ENCODE measurements around the gene CDK4.

Gene CDK4

DNA sequence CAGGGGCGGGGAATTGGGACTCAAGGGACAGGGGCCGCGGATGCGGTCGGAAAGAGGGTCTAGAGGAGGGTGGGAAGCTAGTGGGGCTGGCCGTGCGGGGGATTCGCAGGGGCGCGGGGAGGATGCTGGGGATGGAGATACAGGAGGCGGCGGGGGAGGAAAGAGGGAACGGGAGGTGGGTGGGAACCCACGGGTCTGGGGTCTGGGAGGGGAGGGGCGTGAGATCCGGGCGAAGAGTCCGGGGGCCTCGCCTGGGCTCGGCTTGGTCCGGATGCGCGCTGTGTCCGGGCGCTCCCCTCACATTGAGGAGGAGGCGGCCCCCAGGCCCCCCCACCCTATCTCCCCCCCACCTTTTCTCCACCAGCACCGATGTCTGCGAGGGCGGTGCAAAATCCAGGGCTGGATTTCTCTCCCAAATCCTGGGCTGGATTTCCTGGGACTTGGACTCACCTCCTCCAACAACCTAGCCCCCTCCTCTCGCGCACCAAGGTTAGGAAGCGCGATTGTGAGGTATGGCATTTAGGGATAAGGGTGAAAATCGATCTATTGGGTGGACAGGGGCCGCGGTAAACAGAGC lies 13.4 kb downstream of the CDK4 start, which contains the start of gene AGAP2:
Gene AGAP2, minus strand, starts transcription at position 82 of the 577 bp plus-strand sequence. CDS start 496 bp downstream, outside the sequence.
- no peak for DNase-seq (ENCODE audit: low spot score)
- TF ChIP-seq, protein P1, sequence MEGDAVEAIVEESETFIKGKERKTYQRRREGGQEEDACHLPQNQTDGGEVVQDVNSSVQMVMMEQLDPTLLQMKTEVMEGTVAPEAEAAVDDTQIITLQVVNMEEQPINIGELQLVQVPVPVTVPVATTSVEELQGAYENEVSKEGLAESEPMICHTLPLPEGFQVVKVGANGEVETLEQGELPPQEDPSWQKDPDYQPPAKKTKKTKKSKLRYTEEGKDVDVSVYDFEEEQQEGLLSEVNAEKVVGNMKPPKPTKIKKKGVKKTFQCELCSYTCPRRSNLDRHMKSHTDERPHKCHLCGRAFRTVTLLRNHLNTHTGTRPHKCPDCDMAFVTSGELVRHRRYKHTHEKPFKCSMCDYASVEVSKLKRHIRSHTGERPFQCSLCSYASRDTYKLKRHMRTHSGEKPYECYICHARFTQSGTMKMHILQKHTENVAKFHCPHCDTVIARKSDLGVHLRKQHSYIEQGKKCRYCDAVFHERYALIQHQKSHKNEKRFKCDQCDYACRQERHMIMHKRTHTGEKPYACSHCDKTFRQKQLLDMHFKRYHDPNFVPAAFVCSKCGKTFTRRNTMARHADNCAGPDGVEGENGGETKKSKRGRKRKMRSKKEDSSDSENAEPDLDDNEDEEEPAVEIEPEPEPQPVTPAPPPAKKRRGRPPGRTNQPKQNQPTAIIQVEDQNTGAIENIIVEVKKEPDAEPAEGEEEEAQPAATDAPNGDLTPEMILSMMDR (IDR thresholded peaks at IDR 0.05) = no peak
- Histone ChIP-seq H3K27ac (no peak within 1 kb of the TSS), H3K4me3 (peak within 1 kb of the TSS; percentile 70)

DNA sequence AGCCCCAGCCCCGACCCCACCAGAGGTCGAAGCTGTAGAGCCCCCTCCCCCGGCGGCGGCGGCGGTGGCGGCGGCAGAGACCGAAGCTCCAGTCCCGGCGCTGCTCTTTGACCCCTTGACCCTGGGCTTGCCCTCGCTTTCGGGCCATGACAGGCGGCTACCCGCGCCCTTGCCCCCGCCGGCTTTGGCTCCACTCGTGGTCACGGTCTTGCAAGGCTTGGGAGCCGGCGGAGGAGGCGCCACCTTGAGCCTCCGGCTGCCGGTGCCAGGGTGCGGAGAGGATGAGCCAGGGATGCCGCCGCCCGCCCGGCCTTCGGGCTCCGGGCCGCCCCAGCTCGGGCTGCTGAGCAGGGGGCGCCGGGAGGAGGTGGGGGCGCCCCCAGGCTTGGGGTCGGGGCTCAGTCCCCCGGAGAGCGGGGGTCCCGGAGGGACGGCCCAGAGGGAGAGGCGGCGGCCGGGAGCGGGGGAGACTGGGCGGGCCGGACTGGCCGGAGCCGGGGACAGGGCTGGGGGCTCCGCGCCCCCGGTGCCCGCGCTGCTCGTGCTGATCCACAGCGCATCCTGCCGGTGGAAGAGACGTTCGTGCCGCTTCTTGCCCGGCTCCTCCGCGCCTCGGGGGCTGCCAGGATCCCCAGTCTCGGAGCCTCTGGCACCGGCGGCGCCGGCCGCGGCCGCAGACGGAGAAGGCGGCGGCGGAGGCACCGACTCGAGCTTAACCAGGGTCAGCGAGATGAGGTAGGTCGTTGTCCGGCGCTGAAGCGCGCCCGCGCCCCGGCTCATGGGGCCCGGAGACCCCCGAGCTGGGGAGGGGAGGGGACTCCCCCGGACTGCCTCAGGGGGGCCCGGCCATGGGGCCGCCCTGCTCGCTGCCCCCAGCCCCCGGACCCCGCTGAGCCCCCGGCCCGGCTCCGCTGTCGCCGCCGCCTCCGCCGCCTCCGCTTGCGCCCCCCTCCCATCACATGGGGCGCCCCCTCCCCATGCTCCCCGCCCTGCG lies 14.3 kb downstream of the CDK4 start:
- TF ChIP-seq, protein P1 (IDR thresholded peaks at IDR 0.05) = no peak
- no peak overlapping the region for H3K27ac ChIP-seq
- peak overlapping the region; percentile 70 for H3K4me3 ChIP-seq
- DNase-seq (ENCODE audit: low spot score) = no peak

DNA sequence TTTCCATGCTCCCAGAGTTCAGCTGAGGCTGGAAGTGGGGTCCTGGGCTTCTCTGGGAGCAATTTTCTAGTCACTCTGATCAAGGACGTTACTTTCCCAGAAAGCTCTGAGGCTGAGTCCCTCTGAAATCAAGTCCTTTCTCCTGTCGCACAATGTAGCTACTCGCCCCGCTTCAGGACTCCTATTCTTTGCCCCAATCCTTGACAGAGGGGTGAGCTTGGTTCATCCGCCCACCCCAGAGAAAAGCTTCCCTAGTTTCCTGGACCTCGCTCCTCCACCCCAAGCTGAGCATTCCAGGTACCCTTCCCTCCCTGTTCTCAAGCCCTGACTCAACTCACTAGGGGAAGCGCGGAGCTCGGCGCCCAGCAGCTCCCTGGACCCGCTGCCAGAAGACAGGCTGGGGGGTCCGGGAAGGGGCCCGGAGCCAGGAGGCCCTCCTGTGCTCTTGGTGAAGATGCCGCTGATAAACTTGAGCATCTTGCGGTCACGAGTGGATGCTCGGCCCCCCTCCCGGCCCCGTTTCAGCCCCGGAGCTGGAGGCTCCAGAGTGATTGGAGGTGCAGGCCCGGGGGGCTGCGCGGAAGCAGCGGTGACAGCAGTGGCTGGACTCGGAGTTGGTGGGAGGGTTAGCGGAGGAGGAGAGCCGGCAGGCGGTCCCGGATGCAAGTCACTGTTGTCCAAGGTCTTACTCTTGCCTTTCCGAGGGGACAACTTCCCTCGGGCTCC lies 15.2 kb downstream of the CDK4 start:
- peak overlapping the region; percentile 70 for H3K4me3 ChIP-seq
- no peak for DNase-seq (ENCODE audit: low spot score)
- TF ChIP-seq, protein P1 (IDR thresholded peaks at IDR 0.05) = no peak
- H3K27ac ChIP-seq = no peak overlapping the region

DNA sequence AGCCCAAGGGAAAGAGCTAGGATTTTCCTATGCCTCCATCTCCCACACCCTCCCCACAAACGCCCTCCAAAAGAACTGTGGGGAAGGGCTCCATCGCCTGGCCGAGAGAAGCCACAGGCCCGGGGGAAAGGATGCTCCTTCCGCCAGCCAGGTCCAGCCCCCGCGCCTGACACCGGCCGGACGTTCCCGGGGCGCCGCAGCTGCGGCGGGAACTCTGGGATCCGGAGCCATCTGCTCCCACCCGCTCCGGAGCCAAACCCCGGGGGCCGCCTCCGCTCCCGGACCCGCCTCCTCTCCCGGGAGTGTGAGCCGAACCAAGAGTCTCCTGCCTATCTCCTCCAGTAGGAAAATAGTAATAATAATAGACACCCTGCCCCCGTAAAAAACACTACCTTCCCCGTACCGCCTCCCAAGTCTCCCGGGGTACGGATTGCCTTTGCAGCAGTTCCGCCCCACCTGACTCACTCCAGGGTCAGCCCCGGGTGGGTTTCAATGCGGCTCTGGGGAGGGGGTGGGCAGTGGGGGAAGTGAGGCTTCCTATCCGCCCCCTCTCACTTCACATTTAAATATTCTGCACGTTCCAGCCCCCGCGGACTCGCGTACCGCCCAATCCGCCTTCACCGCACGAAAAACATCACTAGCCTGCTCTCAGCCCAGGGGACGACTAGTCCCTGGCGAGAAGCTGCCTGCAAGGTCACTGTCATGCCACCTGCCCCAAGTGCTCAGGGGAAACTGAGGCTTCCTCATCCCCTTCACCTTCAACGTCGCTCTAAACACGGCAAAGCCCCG lies 16.0 kb downstream of the CDK4 start:
- Histone ChIP-seq H3K27ac (no peak overlapping the region), H3K4me3 (peak overlapping the region; percentile 55)
- TF ChIP-seq, protein P1 (IDR thresholded peaks at IDR 0.05) = no peak
- DNase-seq (ENCODE audit: low spot score) = no peak

DNA sequence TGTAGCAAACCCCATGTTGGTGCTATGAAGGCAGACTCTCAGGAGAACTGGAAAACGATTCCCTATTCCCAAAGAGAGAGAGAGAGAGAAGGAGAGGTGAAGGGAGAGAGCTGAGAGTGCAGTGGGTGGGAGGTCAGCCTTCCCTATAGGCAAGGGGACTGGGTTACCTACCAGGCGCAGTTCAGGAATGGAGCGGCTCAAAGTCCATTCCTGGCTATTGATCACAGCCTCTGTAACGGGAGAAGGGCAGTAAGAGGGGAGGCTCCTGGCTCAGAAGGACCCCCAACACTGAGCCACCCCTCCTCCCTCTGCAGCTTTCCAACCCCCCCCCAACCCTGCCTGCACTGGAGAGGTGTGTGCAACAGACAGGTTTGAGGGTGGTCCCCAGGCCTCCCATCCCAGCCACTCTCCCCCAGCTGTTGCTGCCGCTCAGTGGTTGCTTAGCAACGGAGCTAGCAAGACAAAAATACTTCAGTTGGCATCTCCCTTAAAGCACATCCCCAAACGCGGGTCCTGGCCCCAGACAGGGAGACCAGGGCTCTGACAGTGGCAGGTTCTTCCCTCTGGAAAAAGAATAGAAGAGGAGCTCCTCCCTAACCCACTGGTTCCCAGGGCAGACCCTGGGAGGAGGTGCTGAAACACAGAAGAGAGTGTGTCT lies 16.8 kb downstream of the CDK4 start:
- no peak overlapping the region for H3K4me3 ChIP-seq
- no peak overlapping the region for H3K27ac ChIP-seq
- no peak for DNase-seq (ENCODE audit: low spot score)
- TF ChIP-seq, protein P1 (IDR thresholded peaks at IDR 0.05) = no peak

DNA sequence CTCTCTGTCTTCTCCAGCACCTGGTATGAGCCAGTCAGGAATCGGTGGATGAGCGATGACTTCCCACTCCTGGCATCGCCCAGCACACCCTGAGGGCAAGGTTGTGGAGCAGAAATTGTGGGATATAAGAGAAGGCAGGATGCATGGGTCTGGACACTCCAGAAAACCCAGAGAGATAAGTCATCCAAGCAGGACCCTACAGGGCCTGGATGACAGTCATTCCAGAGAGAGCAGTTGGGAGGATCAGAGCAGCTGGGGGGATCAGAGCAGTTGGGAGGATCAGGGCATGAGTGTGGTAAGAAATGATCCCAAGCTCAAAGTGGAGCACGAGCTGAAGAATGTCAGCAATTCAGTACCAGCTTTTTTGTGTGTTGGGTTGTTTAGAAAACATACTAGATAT lies 17.5 kb downstream of the CDK4 start:
- no peak overlapping the region for H3K4me3 ChIP-seq
- no peak for DNase-seq (ENCODE audit: low spot score)
- H3K27ac ChIP-seq = no peak overlapping the region
- TF ChIP-seq, protein P1 (IDR thresholded peaks at IDR 0.05) = no peak

Data from coronary artery (tissue), 2 donors.